ENCODE results near the gene MED14. TPM values are rescaled to one million over a fixed set of nuclear protein-coding genes. Genes with fewer than 3 reads are reported as not detected.

MED14 gene
- total and polyA plus RNA-seq, 2 of the 13 experiments (the other 11 are each of a cell fraction or from before 2014, with no cell fraction given): 10.2 to 16.3 TPM

DNA sequence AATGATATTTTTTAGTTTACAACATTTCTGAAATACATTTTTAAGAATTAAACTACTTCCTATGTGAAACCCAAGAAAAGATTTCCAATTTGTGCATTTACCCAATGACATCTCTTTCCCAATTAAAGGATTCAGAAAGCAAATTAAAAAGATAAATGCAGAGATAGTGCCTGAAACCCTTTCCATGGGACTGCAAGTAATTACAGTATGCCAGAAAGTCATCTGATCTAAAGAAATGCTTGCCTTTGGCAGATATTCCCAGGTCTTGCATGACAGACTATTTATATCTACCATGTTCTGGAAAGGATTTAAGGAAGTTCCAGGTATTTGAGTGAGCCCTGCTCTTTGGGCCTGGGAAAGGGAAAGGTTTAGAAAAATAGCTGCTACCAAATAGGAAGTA is 46.4 kb downstream of the MED14 start:
- Histone ChIP-seq H3K9me3 (ENCODE audit: low read length) (no peaks in the 10 kb centered on the region), H3K4me1 (ENCODE audit: insufficient read depth, low read length) (no peaks in the 10 kb centered on the region), H3K79me2 (ENCODE audit: insufficient read depth, low read length) (no peaks in the 10 kb centered on the region), H3K27ac (ENCODE audit: extremely low read length, insufficient read depth, low read length) (no peak overlapping the region), H2AFZ (ENCODE audit: low read length) (no peak overlapping the region), H3K27me3 (ENCODE audit: control insufficient read depth in 1 of 2, insufficient read depth in 2 of 2, low read length in 2 of 2) (no peaks in the 10 kb centered on the region), H4K20me1 (ENCODE audit: insufficient read depth, low read length) (no peaks in the 10 kb centered on the region), H3K4me2 (ENCODE audit: low read depth, low read length) (no peak overlapping the region), H3K4me3 (replicated peaks in 1 of 3; ENCODE audit: insufficient read depth in 1 of 3, low read depth in 2 of 3, low read length in 3 of 3) (no peak overlapping the region), H3K9ac (ENCODE audit: insufficient read depth, low read depth, low read length) (no peak overlapping the region), H3K36me3 (replicated peaks in 1 of 2; ENCODE audit: control insufficient read depth in 1 of 2, insufficient read depth in 2 of 2, low read length in 2 of 2) (peaks cover 0 to 12% of the 10 kb centered on the region in 2 experiments; a peak in 3 of 5 replicates)
- FAIRE-seq (no peak), ATAC-seq (no peak), DNase-seq (ENCODE audit: low spot score) (no peak)
- BruUV-seq (replicated peaks): no TSS peak
- in situ Hi-C loops (cut with HindIII; ENCODE audit: extremely low pct_ligation_motif_present, low pct_unique_long_range_greater_than_20kb) (no loop called here), intact Hi-C loops (cut with micrococcal nuclease; ENCODE audit: unreplicated experiment) (no loop called here)
- ChIA-PET CTCF (ENCODE audit: low intra/inter-chr PET ratio, low total read pairs) (no interaction called here), POLR2A (no interaction called here)
- no peak for TF ChIP-seq POLR2AphosphoS5 (IDR thresholded peaks at IDR 0.05; ENCODE audit: low read depth, low read length)
- no peak for TF ChIP-seq ZNF136 (CRISPR knock-in tag; IDR thresholded peaks at IDR 0.05; ENCODE audit: low read depth)
- no peak for TF ChIP-seq ZNF747 (CRISPR knock-in tag; IDR thresholded peaks at IDR 0.05; ENCODE audit: borderline replicate concordance)
- no peak for TF ChIP-seq MEIS1 (CRISPR knock-in tag; IDR thresholded peaks at IDR 0.05; ENCODE audit: borderline replicate concordance)
- no peak for TF ChIP-seq ZNF382 (CRISPR knock-in tag; IDR thresholded peaks at IDR 0.05; ENCODE audit: borderline replicate concordance)
- TF ChIP-seq ZFAT (CRISPR knock-in tag; conservative IDR thresholded peaks at IDR 0.05): no peak

DNA sequence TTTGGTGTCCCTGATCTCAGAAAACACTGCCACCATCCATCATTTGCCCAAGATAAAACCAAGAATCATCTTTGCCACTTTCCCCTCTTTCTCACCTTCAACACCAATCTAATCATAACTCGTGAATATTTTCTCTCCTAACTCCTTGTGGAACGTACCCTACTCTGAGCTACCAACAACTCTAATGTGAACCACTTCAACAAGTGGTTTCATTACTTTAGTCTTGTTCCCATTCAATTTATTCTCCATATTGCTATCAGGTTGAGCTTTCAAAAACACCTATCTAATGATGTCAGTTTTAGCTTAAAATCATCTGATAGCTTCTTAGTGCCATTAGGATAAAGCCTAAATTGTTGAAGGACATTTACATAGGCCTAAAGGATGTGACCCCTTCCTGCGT is 48.2 kb downstream of the MED14 start:
- H3K36me3 ChIP-seq (replicated peaks in 1 of 2; ENCODE audit: control insufficient read depth in 1 of 2, insufficient read depth in 2 of 2, low read length in 2 of 2): peaks cover 0 to 18% of the 10 kb centered on the region in 2 experiments; a peak in 2 of 5 replicates
- no peak for DNase-seq (ENCODE audit: low spot score)
- no peaks in the 10 kb centered on the region for H3K4me1 ChIP-seq (ENCODE audit: insufficient read depth, low read length)
- WGBS (ENCODE audit: low lambda C conversion rate): 100% methylated on average over 3 of the region's 3 CpGs
- ChIA-PET CTCF (ENCODE audit: low intra/inter-chr PET ratio, low total read pairs) (no interaction called here), POLR2A (no interaction called here)
- H3K4me2 ChIP-seq (ENCODE audit: low read depth, low read length): no peak overlapping the region
- no peak for FAIRE-seq
- no peak overlapping the region for H3K27ac ChIP-seq (ENCODE audit: extremely low read length, insufficient read depth, low read length)
- H3K27me3 ChIP-seq (ENCODE audit: control insufficient read depth in 1 of 2, insufficient read depth in 2 of 2, low read length in 2 of 2): no peaks in the 10 kb centered on the region
- no TSS peak for BruUV-seq (replicated peaks)
- no peak overlapping the region for H3K4me3 ChIP-seq (replicated peaks in 1 of 3; ENCODE audit: insufficient read depth in 1 of 3, low read depth in 2 of 3, low read length in 3 of 3)
- no peaks in the 10 kb centered on the region for H3K9me3 ChIP-seq (ENCODE audit: low read length)
- intact Hi-C loops (cut with micrococcal nuclease; ENCODE audit: unreplicated experiment) (no loop called here), in situ Hi-C loops (cut with HindIII; ENCODE audit: extremely low pct_ligation_motif_present, low pct_unique_long_range_greater_than_20kb) (no loop called here)
- no peak overlapping the region for H3K9ac ChIP-seq (ENCODE audit: insufficient read depth, low read depth, low read length)
- H2AFZ ChIP-seq (ENCODE audit: low read length): no peak overlapping the region
- H4K20me1 ChIP-seq (ENCODE audit: insufficient read depth, low read length): no peaks in the 10 kb centered on the region
- H3K79me2 ChIP-seq (ENCODE audit: insufficient read depth, low read length): no peaks in the 10 kb centered on the region
- TF ChIP-seq GLMP (CRISPR knock-in tag; IDR thresholded peaks at IDR 0.05; ENCODE audit: borderline replicate concordance) (no peak), ZNF629 (CRISPR knock-in tag; conservative IDR thresholded peaks at IDR 0.05) (no peak), ETS1 (CRISPR knock-in tag; IDR thresholded peaks at IDR 0.05) (no peak), MIXL1 (CRISPR knock-in tag; IDR thresholded peaks at IDR 0.05) (no peak)
- no peak for ATAC-seq

Measured in HepG2 (cell line).